CD4-positive, alpha-beta T cell treated with Interleukin-15 for 1 hour (primary cell): ENCODE data around the gene ZNF575.

Source experiments
- DNase-seq: peaks from one replicate; pipeline ENCODE4 v3.0.0-alpha.2; 2020

The ZNF575 gene

GRCh38 chr19:43532962-43533545, at the start of gene ZNF575:
Gene ZNF575 (plus strand): TSS chr19:43533188. CDS start chr19:43534423, 1,235 bp downstream.
- peak; percentile 86 for DNase-seq

GRCh38 chr19:43483281-43483680, 49.7 kb upstream of the ZNF575 start:
- no peak for DNase-seq

DNA sequence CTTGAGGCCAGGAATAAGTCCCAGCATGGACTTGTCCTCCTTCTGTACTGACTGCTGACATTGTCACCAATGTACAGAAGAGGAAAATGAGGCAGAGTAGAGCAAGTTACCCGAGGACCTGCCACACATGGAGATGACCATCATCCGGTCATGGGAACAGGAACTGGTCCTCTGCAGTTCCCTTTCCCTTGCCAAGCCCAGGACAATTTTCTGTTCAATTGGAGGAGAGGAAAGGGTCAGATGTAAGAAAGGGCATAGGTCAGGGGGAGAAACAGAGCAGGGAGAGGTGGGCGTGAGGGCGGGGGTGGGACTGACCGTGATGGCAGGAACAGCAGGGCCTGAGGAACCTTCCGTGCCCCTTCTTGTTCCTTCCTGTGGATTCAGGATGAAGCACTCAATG, 47.0 kb upstream of the ZNF575 start:
- DNase-seq, result no peak

DNA sequence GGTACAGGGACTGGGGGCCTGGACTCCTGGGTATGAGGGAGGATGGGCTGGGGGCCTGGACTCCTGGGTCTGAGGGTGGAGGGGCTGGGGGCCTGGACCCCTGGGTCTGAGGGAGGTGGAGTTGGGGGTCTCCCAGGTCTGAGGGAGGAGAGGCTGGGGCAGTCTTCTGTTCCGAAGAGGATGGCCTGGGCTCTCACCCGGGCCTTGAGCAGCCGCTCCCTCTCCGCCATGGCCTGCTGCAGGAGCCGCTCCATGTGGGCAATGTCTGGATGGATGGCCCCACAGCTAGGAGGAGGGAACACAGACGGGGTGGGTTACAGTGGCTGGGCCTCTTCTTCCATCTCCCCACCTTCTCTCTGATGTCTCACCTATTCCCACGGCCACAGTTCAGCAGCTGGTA, 46.6 kb upstream of the ZNF575 start:
- no peak for DNase-seq

DNA sequence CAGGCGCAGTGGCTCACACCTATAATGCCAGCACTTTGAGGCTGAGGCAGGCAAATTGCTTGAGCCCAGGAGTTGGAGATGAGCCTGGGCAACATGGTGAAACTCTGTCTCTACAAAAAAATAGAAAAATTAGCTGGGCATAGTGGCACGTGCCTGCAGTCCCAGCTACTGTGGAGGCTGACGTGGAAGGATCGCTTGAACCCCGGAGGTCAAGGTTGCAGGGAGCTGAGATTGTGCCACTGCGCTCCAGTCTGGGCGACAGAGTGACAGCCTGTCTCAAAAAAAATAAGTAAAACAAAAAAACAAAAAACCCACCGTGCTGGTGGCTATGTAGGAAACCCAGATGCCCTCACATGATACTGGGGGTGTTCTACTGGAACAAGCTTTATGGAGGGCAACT, 44.8 kb upstream of the ZNF575 start:
- DNase-seq, result no peak

- DNase-seq, result no peak
These were observed 43.7 kb upstream of the ZNF575 start for GRCh38 chr19:43489310-43489709.

DNA sequence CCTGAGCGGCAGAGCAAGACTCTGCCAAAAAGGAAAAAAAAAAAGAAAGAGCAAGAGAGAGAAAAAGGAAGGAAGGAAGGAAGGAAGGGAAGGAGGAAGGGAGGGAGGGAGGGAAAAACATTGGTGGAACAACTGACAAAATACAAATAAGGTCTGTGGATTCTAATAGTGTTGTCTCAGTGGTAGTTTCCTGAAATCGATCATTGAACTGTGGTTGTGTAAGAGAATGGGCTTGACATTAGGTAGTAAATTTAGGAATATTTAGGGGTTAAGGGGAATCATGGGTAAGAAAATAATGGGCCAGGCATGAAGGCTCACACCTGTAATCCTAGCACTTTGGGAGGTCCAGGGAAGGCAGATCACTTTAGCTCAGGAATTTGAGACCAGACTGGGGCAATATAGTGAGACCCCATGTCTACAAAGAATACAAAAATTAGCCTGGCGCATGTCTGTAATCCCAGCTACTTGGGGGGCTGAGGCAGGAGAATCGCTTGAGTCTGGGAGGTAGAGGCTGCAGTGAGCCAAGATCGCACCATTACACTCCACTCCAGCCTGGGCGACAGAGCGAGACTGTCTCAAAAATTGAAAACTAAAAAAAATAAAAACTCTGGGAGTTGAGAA, 42.9 kb upstream of the ZNF575 start:
- no peak for DNase-seq

- DNase-seq, result no peak
These were observed 42.2 kb upstream of the ZNF575 start for GRCh38 chr19:43490759-43491158.

GRCh38 chr19:43495082-43495481, 37.9 kb upstream of the ZNF575 start:
- no peak for DNase-seq

GRCh38 chr19:43496960-43497359, 36.0 kb upstream of the ZNF575 start:
- DNase-seq, result no peak

GRCh38 chr19:43498233-43498842, 34.6 kb upstream of the ZNF575 start:
- DNase-seq, result no peak

GRCh38 chr19:43499042-43499441, 33.9 kb upstream of the ZNF575 start:
- DNase-seq, result no peak

DNA sequence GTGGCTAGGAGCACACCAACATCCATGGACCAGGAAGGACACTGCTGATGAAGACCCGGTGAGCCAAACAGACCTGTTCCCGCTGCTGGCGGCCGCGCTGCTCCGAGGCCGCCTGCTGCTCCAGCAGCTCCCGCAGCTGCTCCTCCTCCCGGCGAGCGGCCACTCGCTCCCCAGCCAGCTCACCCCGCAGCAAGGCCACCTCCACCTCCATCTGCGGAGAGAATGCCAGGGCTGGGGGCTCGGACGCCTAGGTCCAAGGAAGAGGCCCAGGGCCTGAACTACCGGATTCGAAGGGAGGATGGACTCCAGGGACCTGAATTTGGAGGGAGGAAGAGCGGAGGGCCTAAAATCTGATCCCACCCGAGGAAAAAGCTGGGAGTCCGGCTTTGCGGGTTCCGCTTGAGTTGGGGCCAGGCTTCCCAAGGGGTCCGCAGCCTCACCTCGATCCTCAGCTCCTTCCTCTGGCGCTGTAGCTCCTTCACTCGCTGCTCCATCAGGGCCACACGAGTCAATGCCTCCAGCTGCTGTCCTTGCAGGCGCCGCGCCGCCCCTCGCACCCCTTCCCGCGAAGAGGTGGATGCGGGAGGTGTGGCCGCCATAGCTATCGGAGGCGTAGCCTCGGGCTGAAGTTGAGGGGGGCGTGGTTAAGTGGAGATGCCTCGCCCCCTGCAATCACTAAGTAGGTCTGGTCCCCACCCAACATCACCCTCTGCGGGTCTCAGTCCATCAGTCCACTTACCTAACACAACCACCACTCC, 31.1 kb upstream of the ZNF575 start:
- DNase-seq, result no peak

- no peak for DNase-seq
These were observed 30.5 kb upstream of the ZNF575 start for GRCh38 chr19:43502419-43502976.

- peak; percentile 97 for DNase-seq
These were observed 29.2 kb upstream of the ZNF575 start for GRCh38 chr19:43503501-43504425.

DNA sequence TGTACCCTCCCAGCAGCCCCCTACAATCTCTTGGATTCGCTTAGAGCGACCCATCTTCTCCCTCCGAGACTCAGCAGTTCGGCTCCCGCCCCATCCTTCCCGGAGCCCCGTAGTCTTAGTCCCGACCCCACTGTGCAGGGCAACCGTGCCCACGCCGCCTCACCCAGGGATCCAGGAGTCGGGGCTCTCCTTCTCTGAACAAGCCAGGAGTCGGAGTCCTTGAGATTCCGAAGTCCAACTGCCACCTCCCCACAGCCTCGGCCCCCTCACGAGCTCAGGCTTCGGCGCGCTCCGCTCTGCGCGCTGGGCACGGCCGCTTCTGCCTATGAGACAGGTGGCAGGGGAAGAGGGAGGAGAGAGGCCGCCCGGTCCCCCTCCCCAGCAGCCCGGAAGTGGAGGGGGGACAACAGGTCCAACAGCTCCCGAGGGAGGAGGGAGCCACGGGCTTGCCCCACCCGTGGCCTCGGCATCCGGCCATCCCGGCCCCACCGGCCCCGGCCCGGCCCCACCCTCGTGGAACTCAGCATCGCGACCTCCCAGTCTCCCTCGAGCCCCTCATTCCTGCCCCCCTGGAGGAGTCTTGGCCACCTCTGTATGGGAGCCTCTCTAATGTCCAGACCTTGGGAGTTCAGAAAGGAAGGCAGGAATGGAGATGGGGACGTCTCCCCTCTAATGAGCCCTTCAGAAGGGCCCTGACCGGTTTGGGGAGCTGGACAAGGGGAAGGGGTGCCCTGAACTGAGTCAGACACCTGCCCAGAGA, 28.4 kb upstream of the ZNF575 start, which contains the start of gene PHLDB3:
Gene PHLDB3 (minus strand): TSS at position 321 of the 760 bp plus-strand sequence. CDS start 628 bp downstream, outside the sequence.
- peak; percentile 59 for DNase-seq

- DNase-seq, result no peak
These were observed 27.9 kb upstream of the ZNF575 start for GRCh38 chr19:43505186-43505456.

- no peak for DNase-seq
These were observed 27.0 kb upstream of the ZNF575 start for GRCh38 chr19:43505941-43506340.

DNA sequence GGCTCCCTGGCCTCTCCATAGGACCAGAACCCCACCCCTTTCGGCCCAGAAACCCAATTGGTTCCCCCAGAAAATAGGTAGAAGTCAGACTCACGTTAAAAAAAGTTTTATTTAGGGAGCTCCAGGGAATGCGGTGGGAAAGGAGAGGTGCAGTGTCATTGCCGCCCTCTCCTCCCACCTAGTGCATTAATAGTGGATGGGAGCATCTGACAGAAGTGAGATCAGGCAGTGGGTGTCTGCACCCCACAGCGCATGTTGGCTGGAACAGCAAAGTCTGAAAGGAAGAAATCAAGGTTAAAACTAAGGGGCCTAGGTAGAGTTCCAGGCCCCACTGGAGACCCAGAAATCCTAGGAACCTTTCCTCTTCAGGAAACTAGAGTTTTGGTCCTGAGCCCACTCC, 26.4 kb upstream of the ZNF575 start:
- no peak for DNase-seq

DNA sequence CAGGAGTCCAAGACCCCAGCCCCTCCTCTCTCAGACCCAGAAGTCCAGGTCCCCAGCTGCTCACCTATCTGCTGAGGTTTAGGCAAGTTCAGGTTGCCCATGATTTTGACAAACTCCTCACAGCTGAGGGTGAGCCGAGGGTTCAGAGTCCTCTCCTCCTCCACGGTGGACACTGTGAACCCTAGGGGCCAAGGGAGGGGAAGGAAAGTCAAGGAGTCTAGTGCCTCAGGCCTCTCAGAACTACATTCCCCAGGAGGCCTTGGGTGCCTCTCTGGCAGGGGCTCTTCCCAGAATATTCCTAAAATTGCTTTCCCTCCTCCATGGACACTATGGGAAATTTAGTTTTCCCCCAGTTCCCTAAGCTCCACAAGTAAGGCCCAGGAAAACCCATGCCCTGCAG, 25.1 kb upstream of the ZNF575 start:
- no peak for DNase-seq

DNA sequence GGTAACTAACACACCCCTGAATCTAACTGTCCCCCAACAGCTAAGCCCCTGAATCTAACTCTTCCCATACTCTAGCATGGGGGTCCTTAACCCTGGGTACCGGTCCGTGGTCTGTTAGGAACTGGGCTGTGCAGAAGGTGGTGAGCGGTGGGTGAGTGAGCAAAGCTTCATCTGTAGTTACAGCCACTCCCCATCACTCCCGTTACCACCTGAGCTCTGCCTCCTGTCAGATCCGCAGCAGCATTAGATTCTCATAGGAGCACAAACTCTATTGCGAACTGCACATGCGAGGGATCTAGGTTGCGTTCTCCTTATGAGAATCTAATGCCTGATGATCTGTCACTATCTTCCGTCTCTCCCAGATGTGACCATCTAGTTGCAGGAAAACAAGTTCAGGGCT, 22.3 kb upstream of the ZNF575 start:
- no peak for DNase-seq

DNA sequence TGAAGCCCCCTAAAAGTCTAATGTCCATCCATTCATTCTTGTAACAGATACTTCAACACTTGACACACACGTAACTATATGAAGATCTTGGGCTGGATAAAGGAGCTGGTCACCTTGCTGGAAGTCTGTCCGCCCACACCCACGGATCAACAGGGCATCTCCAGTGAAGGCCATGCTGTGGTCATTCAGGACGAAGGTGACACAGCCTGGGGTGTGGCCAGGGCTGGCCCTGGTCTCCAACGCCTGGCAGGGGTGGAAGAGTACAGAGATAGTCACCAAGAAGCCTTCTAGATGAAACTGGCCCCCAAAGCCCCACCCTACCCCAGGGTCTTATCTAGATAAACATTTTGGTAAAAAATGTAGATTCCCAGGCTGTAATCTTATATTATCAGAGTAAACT, 21.7 kb upstream of the ZNF575 start:
- no peak for DNase-seq
